SK-N-SH (cell line): ENCODE results near the gene KNTC1. TPM values are rescaled to one million over a fixed set of nuclear protein-coding genes. Genes with fewer than 3 reads are reported as not detected.

Source experiments
- CTCF ChIA-PET: fragments of 300-600, 350-600 bp; formaldehyde crosslinking; extraction: SDS; loops from one replicate; lab custom pipeline; 2021; lab: Yijun Ruan, JAX
- POLR2A ChIA-PET: fragments of 350-600 bp; sonication (Branson Sonifier 250); formaldehyde crosslinking; extraction: SDS; loops from one replicate; lab custom pipeline; 2020; ENCODE audit warnings: antibody characterized with exemption, inconsistent platforms; lab: Yijun Ruan, JAX
- DNase-seq: peaks from one replicate; pipeline ENCODE4 v3.0.0; 2012
- H2AFZ ChIP-seq: fragments of 200-600 bp; sonication (generic); 2 replicates; pipeline ENCODE4 v1.8.1; 2016; ENCODE audit warnings: antibody characterized with exemption, mild to moderate bottlenecking, low read depth
- H3F3A ChIP-seq: fragments of 200-600 bp; sonication (generic); replicated peaks from 2 replicates; pipeline ENCODE3; 2016; ENCODE audit warnings: antibody characterized with exemption, mild to moderate bottlenecking; ENCODE audit not compliant: insufficient read depth
- H3K27ac ChIP-seq, 2 experiments: fragments of 200-500 bp in 1 of 2; fragments of 200-600 bp in 1 of 2; sonication (Bioruptor generic) in 1 of 2; sonication (generic), shearing (Covaris generic) in 1 of 2; 2 replicates each; pipeline versions ENCODE4 v1.5.1 to v1.6.1; 2014 to 2016; ENCODE audit warnings: low read depth in 2 of 2, inconsistent platforms in 1 of 2, low read length in 1 of 2, mild to moderate bottlenecking in 1 of 2, mixed read lengths in 1 of 2
- H3K27me3 ChIP-seq: fragments of 200-600 bp; sonication (generic), shearing (Covaris generic); 2 replicates; pipeline ENCODE4 v1.6.1; 2016; ENCODE audit warnings: mixed run types; ENCODE audit not compliant: insufficient read depth
- H3K36me3 ChIP-seq, 2 experiments: fragments of 200-500 bp in 1 of 2; fragments of 200-600 bp in 1 of 2; sonication (Bioruptor generic) in 1 of 2; sonication (generic) in 1 of 2; replicated peaks in 1 of 2; 2 replicates each; pipeline versions ENCODE3 to v1.5.1; 2014 to 2016; ENCODE audit warnings: low read length in 1 of 2, mild to moderate bottlenecking in 1 of 2; ENCODE audit not compliant: insufficient read depth in 2 of 2, control insufficient read depth in 1 of 2
- H3K4me1 ChIP-seq, 2 experiments: fragments of 200-500 bp in 1 of 2; fragments of 200-600 bp in 1 of 2; sonication (Bioruptor generic) in 1 of 2; sonication (generic), shearing (Covaris generic) in 1 of 2; 2 replicates each; pipeline versions ENCODE4 v1.5.1 to v1.6.1; 2014 to 2016; ENCODE audit warnings: low read depth in 1 of 2, low read length in 1 of 2, mixed run types in 1 of 2; ENCODE audit not compliant: insufficient read depth in 2 of 2, control insufficient read depth in 1 of 2
- H3K4me2 ChIP-seq: fragments of 200-600 bp; sonication (generic), shearing (Covaris generic); 2 replicates; pipeline ENCODE4 v1.6.1; 2017; ENCODE audit warnings: mixed run types
- H3K4me3 ChIP-seq, 2 experiments: fragments of 200-500 bp in 1 of 2; fragments of 200-600 bp in 1 of 2; sonication (Bioruptor generic) in 1 of 2; sonication (generic), shearing (Covaris generic) in 1 of 2; 2 replicates each; pipeline versions ENCODE4 v1.5.1 to v1.8.1; 2014 to 2016; ENCODE audit warnings: low read depth in 2 of 2, inconsistent platforms in 1 of 2, low read length in 1 of 2, mild to moderate bottlenecking in 1 of 2, mixed read lengths in 1 of 2, moderate library complexity in 1 of 2
- H3K79me2 ChIP-seq: fragments of 200-600 bp; sonication (generic); 2 replicates; pipeline ENCODE4 v1.8.1; 2017; ENCODE audit warnings: mild to moderate bottlenecking; ENCODE audit not compliant: insufficient read depth
- H3K9ac ChIP-seq: fragments of 200-600 bp; sonication (generic); 2 replicates; pipeline ENCODE4 v1.6.1; 2017; ENCODE audit warnings: mixed run types
- H3K9me2 ChIP-seq: fragments of 200-600 bp; sonication (generic); 2 replicates; pipeline ENCODE4 v1.6.1; 2017; ENCODE audit warnings: mixed run types
- H3K9me3 ChIP-seq: fragments of 200-600 bp; sonication (generic); 2 replicates; pipeline ENCODE4 v1.6.1; 2017; ENCODE audit warnings: mixed run types, mild to moderate bottlenecking, moderate library complexity
- H4K20me1 ChIP-seq: fragments of 200-600 bp; sonication (generic); 2 replicates; pipeline ENCODE4 v1.6.1; 2017; ENCODE audit warnings: mild to moderate bottlenecking, mixed run types; ENCODE audit not compliant: insufficient read depth
- CHD2 ChIP-seq: fragments of 150-350 bp; IDR thresholded peaks from 2 replicates; pipeline ENCODE4 v1.6.1; 2018; ENCODE audit warnings: low read length; ENCODE audit not compliant: partially characterized antibody
- GABPA ChIP-seq: IDR thresholded peaks from 2 replicates; pipeline ENCODE4 v1.4.0; 2012; ENCODE audit warnings: low read depth, mild to moderate bottlenecking
- GATA2 ChIP-seq: sonication (generic); formaldehyde crosslinking; IDR thresholded peaks from 2 replicates; pipeline ENCODE4 v1.5.0; 2020; ENCODE audit warnings: mild to moderate bottlenecking, missing genetic modification reagents
- NRF1 ChIP-seq: IDR thresholded peaks from 2 replicates; pipeline ENCODE4 v1.6.1; 2012; ENCODE audit warnings: low read depth, mild to moderate bottlenecking, low read length
- RFX5 ChIP-seq: IDR thresholded peaks from 2 replicates; pipeline ENCODE4 v1.6.1; 2012; ENCODE audit warnings: mild to moderate bottlenecking, improper control_type of control experiment, low read length
- RXRA ChIP-seq: IDR thresholded peaks from 2 replicates; pipeline ENCODE4 v1.4.0; 2012; ENCODE audit warnings: low read depth, mild to moderate bottlenecking, borderline replicate concordance
- SIN3A ChIP-seq: IDR thresholded peaks from 2 replicates; pipeline ENCODE4 v1.6.1; 2012; ENCODE audit warnings: low read depth, mild to moderate bottlenecking, low read length, moderate library complexity, borderline replicate concordance
- USF1 ChIP-seq: IDR thresholded peaks from 2 replicates; pipeline ENCODE4 v1.4.0; 2012; ENCODE audit warnings: low read depth, borderline replicate concordance
- WGBS: methylation state at CpG from one replicate; pipeline ENCODE4 v1.1.6; 2017; ENCODE audit warnings: low lambda C conversion rate; 5-methylcytosine and 5-hydroxymethylcytosine counted together
- polyA plus RNA-seq, 3 experiments: library from polyadenylated mRNA; depleted of rRNA; stranded (reverse); fragments of >200 nt; gene quantifications; 2 replicates each; pipeline ENCODE4 v1.2.3, GENCODE V29; 2012
- TF ChIP-seq, protein P1 (sequence below): fragments of 150-350 bp; IDR thresholded peaks from 2 replicates; pipeline ENCODE4 v1.6.1; 2017; ENCODE audit warnings: antibody characterized with exemption, low read length, low read depth, borderline replicate concordance

KNTC1 gene
- polyA plus RNA-seq, 1 of the 3 experiments (the other 2 are of a cell fraction), result 13.2 TPM

GRCh38 chr12:122665759-122666158 lies 138.7 kb downstream of the KNTC1 start:
- CTCF ChIA-PET, result no interaction called here
- WGBS, result 90% methylated on average over 5 of the region's 5 CpGs
- H3K9me2 ChIP-seq, result no peaks in the 10 kb centered on the region

GRCh38 chr12:122668268-122668667 lies 141.2 kb downstream of the KNTC1 start:
- ChIA-PET POLR2A (no interaction called here), CTCF (no interaction called here)
- DNase-seq, result no peak
- Histone ChIP-seq H3K4me2 (no peak overlapping the region), H3K27me3 (no peaks in the 10 kb centered on the region), H3K36me3 (no peaks in the 10 kb centered on the region), H3K9me2 (no peaks in the 10 kb centered on the region), H4K20me1 (no peaks in the 10 kb centered on the region), H3K27ac (no peak overlapping the region), H3F3A (peaks cover 14% of the 10 kb centered on the region), H3K79me2 (no peaks in the 10 kb centered on the region), H2AFZ (no peak overlapping the region), H3K4me3 (no peak overlapping the region), H3K9me3 (no peaks in the 10 kb centered on the region), H3K4me1 (peaks cover 0 to 5% of the 10 kb centered on the region in 2 experiments; a peak in 1 of 4 replicates), H3K9ac (no peak overlapping the region)
- TF ChIP-seq, protein P1, sequence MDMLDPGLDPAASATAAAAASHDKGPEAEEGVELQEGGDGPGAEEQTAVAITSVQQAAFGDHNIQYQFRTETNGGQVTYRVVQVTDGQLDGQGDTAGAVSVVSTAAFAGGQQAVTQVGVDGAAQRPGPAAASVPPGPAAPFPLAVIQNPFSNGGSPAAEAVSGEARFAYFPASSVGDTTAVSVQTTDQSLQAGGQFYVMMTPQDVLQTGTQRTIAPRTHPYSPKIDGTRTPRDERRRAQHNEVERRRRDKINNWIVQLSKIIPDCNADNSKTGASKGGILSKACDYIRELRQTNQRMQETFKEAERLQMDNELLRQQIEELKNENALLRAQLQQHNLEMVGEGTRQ, result no peak
- WGBS, result 94% methylated on average over 2 of the region's 2 CpGs

More at GRCh38 chr12:122665759-122666158, 138.7 kb downstream of the KNTC1 start:
- POLR2A ChIA-PET, result no interaction called here
- H3F3A ChIP-seq, result peaks cover 14% of the 10 kb centered on the region
- H2AFZ ChIP-seq, result no peak overlapping the region
- H3K9me3 ChIP-seq, result no peaks in the 10 kb centered on the region
- no peak overlapping the region for H3K4me3 ChIP-seq
- peaks cover 0 to 5% of the 10 kb centered on the region in 2 experiments; a peak in 1 of 4 replicates for H3K4me1 ChIP-seq
- TF ChIP-seq, protein P1, result no peak
- TF ChIP-seq RFX5 (no peak), GATA2 (CRISPR knock-in tag) (no peak), USF1 (no peak), GABPA (no peak), SIN3A (no peak), NRF1 (no peak), RXRA (no peak), CHD2 (no peak)
- no peak overlapping the region for H3K27ac ChIP-seq
- H3K27me3 ChIP-seq, result no peaks in the 10 kb centered on the region
- H3K79me2 ChIP-seq, result no peaks in the 10 kb centered on the region
- no peaks in the 10 kb centered on the region for H4K20me1 ChIP-seq
- no peaks in the 10 kb centered on the region for H3K36me3 ChIP-seq
- DNase-seq, result no peak
- H3K4me2 ChIP-seq, result no peak overlapping the region
- H3K9ac ChIP-seq, result no peak overlapping the region
